GM23338 (cell line): ENCODE measurements around the gene CARHSP1. TPM values are rescaled to one million over a fixed set of nuclear protein-coding genes. Genes with fewer than 3 reads are reported as not detected.

ENCODE experiments used
- ATAC-seq: fragments of 200-7000 bp; cut with Tn5 transposase; 3 replicates; pipeline ENCODE4 v1.9.1; 2020
- DNase-seq: peaks from one replicate; pipeline ENCODE4 v3.0.0-alpha.2; 2015; ENCODE audit warnings: low spot score
- H2AFZ ChIP-seq: fragments of 200-600 bp; sonication (generic); 2 replicates; pipeline ENCODE4 v1.8.0; 2016; ENCODE audit warnings: antibody characterized with exemption, mild to moderate bottlenecking, moderate library complexity
- H3F3A ChIP-seq: fragments of 200-600 bp; sonication (generic); replicated peaks from 2 replicates; pipeline ENCODE4 v1.8.0; 2017; ENCODE audit warnings: antibody characterized with exemption, mixed run types, low read depth
- H3K27ac ChIP-seq: fragments of 200-600 bp; sonication (generic); 2 replicates; pipeline ENCODE4 v1.6.1; 2016; ENCODE audit warnings: low read depth
- H3K27me3 ChIP-seq: fragments of 200-600 bp; sonication (generic); 2 replicates; pipeline ENCODE4 v1.8.0; 2016; ENCODE audit warnings: mild to moderate bottlenecking, mixed run types, moderate library complexity; ENCODE audit not compliant: insufficient read depth
- H3K36me3 ChIP-seq: fragments of 200-600 bp; sonication (generic); 2 replicates; pipeline ENCODE4 v1.8.0; 2016; ENCODE audit warnings: mild to moderate bottlenecking; ENCODE audit not compliant: insufficient read depth
- H3K4me1 ChIP-seq: fragments of 200-600 bp; sonication (generic); 2 replicates; pipeline ENCODE4 v1.8.0; 2016; ENCODE audit warnings: mild to moderate bottlenecking, moderate library complexity; ENCODE audit not compliant: insufficient read depth
- H3K4me2 ChIP-seq: fragments of 200-600 bp; sonication (generic); 2 replicates; pipeline ENCODE4 v1.7.1; 2017; ENCODE audit warnings: mixed run types
- H3K4me3 ChIP-seq: fragments of 200-600 bp; sonication (generic); 2 replicates; pipeline ENCODE4 v1.6.1; 2016; ENCODE audit warnings: mixed run types
- H3K79me2 ChIP-seq: fragments of 200-600 bp; sonication (generic); replicated peaks from 2 replicates; pipeline ENCODE4 v1.8.0; 2017; ENCODE audit warnings: mild to moderate bottlenecking; ENCODE audit not compliant: insufficient read depth
- H3K9me2 ChIP-seq: fragments of 200-600 bp; sonication (generic); 2 replicates; pipeline ENCODE4 v1.8.0; 2017; ENCODE audit not compliant: insufficient read depth
- H4K20me1 ChIP-seq: fragments of 200-600 bp; sonication (generic); replicated peaks from 2 replicates; pipeline ENCODE4 v1.8.0; 2017; ENCODE audit warnings: mild to moderate bottlenecking; ENCODE audit not compliant: insufficient read depth
- H3K27ac Mint-ChIP-seq: 2 replicates; pipeline ENCODE4 v1.8.0; 2020; ENCODE audit warnings: inconsistent platforms, mild to moderate bottlenecking, moderate library complexity, mixed read lengths
- H3K27me3 Mint-ChIP-seq: 3 replicates; pipeline ENCODE4 v1.8.0; 2022; ENCODE audit warnings: low read depth, mild to moderate bottlenecking, moderate library complexity, mixed read lengths, inconsistent platforms; ENCODE audit not compliant: insufficient read depth, poor library complexity
- H3K36me3 Mint-ChIP-seq: 3 replicates; pipeline ENCODE4 v1.8.0; 2021; ENCODE audit warnings: low read depth, mild to moderate bottlenecking, inconsistent platforms, moderate library complexity, mixed read lengths
- H3K4me1 Mint-ChIP-seq: 3 replicates; pipeline ENCODE4 v1.8.0; 2020; ENCODE audit warnings: mild to moderate bottlenecking, inconsistent platforms, mixed read lengths
- H3K4me3 Mint-ChIP-seq: 3 replicates; pipeline ENCODE4 v1.8.0; 2021; ENCODE audit warnings: moderate library complexity, mild to moderate bottlenecking, inconsistent platforms, mixed read lengths
- H3K9me3 Mint-ChIP-seq: 3 replicates; pipeline ENCODE4 v1.8.0; 2020; ENCODE audit warnings: moderate library complexity, mild to moderate bottlenecking, inconsistent platforms, mixed read lengths
- CREB1 ChIP-seq: fragments of 250-450 bp; sonication (Bioruptor Pico); IDR thresholded peaks from 2 replicates; pipeline ENCODE4 v1.5.0; 2020; ENCODE audit warnings: low read depth, mild to moderate bottlenecking, moderate library complexity
- ETS1 ChIP-seq: IDR thresholded peaks from 2 replicates; pipeline ENCODE4 v1.6.1; 2016; ENCODE audit warnings: antibody characterized with exemption
- EZH2 ChIP-seq: fragments of 200-600 bp; sonication (generic); IDR thresholded peaks from one replicate; pipeline ENCODE4 v1.8.0; 2017; ENCODE audit warnings: antibody characterized with exemption, mild to moderate bottlenecking, low read depth; ENCODE audit not compliant: unreplicated experiment
- POLR2AphosphoS5 ChIP-seq: IDR thresholded peaks from 2 replicates; pipeline ENCODE4 v1.6.1; 2016; ENCODE audit warnings: antibody characterized with exemption, low read depth
- polyA plus RNA-seq: library from polyadenylated mRNA; unstranded; fragments of >200 nt; fragmentation: Nextera tagmentation; extraction: Ambion mirVana; gene quantifications from 2 replicates; pipeline ENCODE4 v1.2.1, GENCODE V29; 2016
- total RNA-seq: library from RNA; depleted of rRNA; stranded (reverse); fragments of >200 nt; shearing (Covaris generic); gene quantifications from 2 replicates; pipeline ENCODE4 v1.2.3, GENCODE V29; 2014
- TF ChIP-seq, protein P1 (sequence below), 2 experiments: fragments of 200-600 bp in 1 of 2; sonication (generic) in 1 of 2; conservative IDR thresholded peaks; 2 replicates each; pipeline versions ENCODE4 v1.5.1 to v1.6.1; 2016 to 2017; ENCODE audit warnings: antibody characterized with exemption in 2 of 2, low read depth in 2 of 2, mild to moderate bottlenecking in 2 of 2, moderate library complexity in 1 of 2
- TF ChIP-seq, protein P2 (sequence below): IDR thresholded peaks from one replicate; pipeline ENCODE4 v1.6.1; 2018; ENCODE audit warnings: antibody characterized with exemption; ENCODE audit not compliant: unreplicated experiment

Gene CARHSP1
- total and polyA plus RNA-seq, 2 experiments from 2014 or later, result 286 to 339 TPM

DNA sequence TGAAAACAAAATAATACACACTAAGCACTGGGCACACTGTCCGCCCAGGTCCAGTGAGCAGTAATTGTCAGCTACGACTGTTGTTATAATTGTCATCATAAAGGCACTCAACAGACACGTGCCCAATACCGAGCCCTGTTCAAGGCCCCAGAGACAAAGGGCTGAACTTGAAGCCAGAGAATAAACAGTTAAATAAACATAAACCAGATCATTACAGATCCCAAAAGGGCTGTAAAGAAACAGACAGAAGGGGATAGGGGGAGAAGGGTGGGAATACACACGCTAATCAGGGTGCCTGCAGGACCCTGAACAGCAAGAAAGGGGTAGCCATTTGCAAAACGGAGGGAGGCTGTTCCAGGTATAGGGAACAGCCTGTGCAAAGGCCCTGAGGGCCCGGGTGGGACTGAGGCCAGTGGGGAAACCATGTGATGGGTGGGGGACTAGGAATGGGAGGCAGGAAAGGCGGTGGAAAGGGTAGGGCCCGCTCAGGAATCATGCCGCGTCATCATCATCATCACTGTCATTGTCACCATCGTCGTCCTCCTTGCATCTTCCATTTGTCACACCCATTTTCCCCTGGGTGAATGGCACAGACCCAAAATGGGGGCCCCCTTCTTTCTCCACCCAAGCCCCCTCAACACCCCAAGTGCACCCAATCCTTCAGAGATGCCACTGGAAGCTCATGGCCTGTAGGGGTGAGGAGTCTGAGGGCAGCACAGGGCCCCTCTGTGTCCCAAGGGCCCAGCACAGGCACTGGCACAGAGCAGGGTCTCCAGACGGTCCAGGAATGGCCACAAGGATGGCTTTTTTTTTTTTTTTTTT, 6.3 kb downstream of the CARHSP1 start:
- peaks cover 61% of the 10 kb centered on the region for H3K36me3 Mint-ChIP-seq
- peaks cover 6% of the 10 kb centered on the region; the same call in 1 of the 2 replicates for H3K36me3 ChIP-seq
- H3K27me3 Mint-ChIP-seq, result peaks cover 37% of the 10 kb centered on the region
- H3K79me2 ChIP-seq, result peaks cover 94% of the 10 kb centered on the region
- H3K4me1 ChIP-seq, result peaks cover 50% of the 10 kb centered on the region
- no peak overlapping the region; the same call in 1 of the 2 replicates for H3K27ac Mint-ChIP-seq
- H3F3A ChIP-seq, result peaks cover 43% of the 10 kb centered on the region
- 0 out of 2 replicates have a peak, but pooled peaks have one; percentile 32 for TF ChIP-seq POLR2AphosphoS5
- TF ChIP-seq, protein P1, sequence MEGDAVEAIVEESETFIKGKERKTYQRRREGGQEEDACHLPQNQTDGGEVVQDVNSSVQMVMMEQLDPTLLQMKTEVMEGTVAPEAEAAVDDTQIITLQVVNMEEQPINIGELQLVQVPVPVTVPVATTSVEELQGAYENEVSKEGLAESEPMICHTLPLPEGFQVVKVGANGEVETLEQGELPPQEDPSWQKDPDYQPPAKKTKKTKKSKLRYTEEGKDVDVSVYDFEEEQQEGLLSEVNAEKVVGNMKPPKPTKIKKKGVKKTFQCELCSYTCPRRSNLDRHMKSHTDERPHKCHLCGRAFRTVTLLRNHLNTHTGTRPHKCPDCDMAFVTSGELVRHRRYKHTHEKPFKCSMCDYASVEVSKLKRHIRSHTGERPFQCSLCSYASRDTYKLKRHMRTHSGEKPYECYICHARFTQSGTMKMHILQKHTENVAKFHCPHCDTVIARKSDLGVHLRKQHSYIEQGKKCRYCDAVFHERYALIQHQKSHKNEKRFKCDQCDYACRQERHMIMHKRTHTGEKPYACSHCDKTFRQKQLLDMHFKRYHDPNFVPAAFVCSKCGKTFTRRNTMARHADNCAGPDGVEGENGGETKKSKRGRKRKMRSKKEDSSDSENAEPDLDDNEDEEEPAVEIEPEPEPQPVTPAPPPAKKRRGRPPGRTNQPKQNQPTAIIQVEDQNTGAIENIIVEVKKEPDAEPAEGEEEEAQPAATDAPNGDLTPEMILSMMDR (conservative IDR thresholded peaks at IDR 0.05; ENCODE audit: low read depth in 2 of 2), result no peak
- H3K9me2 ChIP-seq, result no peaks in the 10 kb centered on the region
- H3K4me3 ChIP-seq, result no peak overlapping the region
- H4K20me1 ChIP-seq, result peaks cover 76% of the 10 kb centered on the region
- H2AFZ ChIP-seq, result no peak overlapping the region
- no peak overlapping the region; the same call in 2 of the 3 replicates for H3K4me3 Mint-ChIP-seq
- ATAC-seq (no peak), DNase-seq (no peak)
- H3K27me3 ChIP-seq, result no peaks in the 10 kb centered on the region
- H3K9me3 Mint-ChIP-seq, result no peaks in the 10 kb centered on the region; the same call in 2 of the 3 replicates
- H3K4me2 ChIP-seq, result peak overlapping the region; percentile 38; the same call in 1 of the 2 replicates
- peaks cover 59% of the 10 kb centered on the region for H3K4me1 Mint-ChIP-seq
- H3K27ac ChIP-seq, result no peak overlapping the region

- ATAC-seq (no peak), DNase-seq (no peak)
- Histone ChIP-seq H3K9me2 (no peaks in the 10 kb centered on the region), H3F3A (peaks cover 38% of the 10 kb centered on the region), H3K4me2 (peak overlapping the region; percentile 38; the same call in 1 of the 2 replicates), H3K27ac (no peak overlapping the region), H3K27me3 (no peaks in the 10 kb centered on the region), H3K4me3 (no peak overlapping the region), H4K20me1 (peaks cover 78% of the 10 kb centered on the region), H3K36me3 (peaks cover 6% of the 10 kb centered on the region; the same call in 1 of the 2 replicates), H3K79me2 (peaks cover 87% of the 10 kb centered on the region), H2AFZ (no peak overlapping the region), H3K4me1 (peaks cover 50% of the 10 kb centered on the region)
- peaks cover 68% of the 10 kb centered on the region for H3K36me3 Mint-ChIP-seq
- TF ChIP-seq EZH2, result no peak
- TF ChIP-seq, protein P2, sequence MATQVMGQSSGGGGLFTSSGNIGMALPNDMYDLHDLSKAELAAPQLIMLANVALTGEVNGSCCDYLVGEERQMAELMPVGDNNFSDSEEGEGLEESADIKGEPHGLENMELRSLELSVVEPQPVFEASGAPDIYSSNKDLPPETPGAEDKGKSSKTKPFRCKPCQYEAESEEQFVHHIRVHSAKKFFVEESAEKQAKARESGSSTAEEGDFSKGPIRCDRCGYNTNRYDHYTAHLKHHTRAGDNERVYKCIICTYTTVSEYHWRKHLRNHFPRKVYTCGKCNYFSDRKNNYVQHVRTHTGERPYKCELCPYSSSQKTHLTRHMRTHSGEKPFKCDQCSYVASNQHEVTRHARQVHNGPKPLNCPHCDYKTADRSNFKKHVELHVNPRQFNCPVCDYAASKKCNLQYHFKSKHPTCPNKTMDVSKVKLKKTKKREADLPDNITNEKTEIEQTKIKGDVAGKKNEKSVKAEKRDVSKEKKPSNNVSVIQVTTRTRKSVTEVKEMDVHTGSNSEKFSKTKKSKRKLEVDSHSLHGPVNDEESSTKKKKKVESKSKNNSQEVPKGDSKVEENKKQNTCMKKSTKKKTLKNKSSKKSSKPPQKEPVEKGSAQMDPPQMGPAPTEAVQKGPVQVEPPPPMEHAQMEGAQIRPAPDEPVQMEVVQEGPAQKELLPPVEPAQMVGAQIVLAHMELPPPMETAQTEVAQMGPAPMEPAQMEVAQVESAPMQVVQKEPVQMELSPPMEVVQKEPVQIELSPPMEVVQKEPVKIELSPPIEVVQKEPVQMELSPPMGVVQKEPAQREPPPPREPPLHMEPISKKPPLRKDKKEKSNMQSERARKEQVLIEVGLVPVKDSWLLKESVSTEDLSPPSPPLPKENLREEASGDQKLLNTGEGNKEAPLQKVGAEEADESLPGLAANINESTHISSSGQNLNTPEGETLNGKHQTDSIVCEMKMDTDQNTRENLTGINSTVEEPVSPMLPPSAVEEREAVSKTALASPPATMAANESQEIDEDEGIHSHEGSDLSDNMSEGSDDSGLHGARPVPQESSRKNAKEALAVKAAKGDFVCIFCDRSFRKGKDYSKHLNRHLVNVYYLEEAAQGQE, result no peak
- TF ChIP-seq ETS1, result no peak
- no peak for TF ChIP-seq CREB1 (CRISPR knock-in tag)
- H3K9me3 Mint-ChIP-seq, result no peaks in the 10 kb centered on the region
- peaks cover 61% of the 10 kb centered on the region for H3K4me1 Mint-ChIP-seq
- peak overlapping the region; percentile 23; the same call in 1 of the 2 replicates for H3K27ac Mint-ChIP-seq
- no peak overlapping the region for H3K4me3 Mint-ChIP-seq
- peaks cover 32% of the 10 kb centered on the region for H3K27me3 Mint-ChIP-seq
Measured at GRCh38 chr16:8861563-8862308, 7.1 kb downstream of the CARHSP1 start.
